ENCODE measurements around the gene LRBA.

DNA sequence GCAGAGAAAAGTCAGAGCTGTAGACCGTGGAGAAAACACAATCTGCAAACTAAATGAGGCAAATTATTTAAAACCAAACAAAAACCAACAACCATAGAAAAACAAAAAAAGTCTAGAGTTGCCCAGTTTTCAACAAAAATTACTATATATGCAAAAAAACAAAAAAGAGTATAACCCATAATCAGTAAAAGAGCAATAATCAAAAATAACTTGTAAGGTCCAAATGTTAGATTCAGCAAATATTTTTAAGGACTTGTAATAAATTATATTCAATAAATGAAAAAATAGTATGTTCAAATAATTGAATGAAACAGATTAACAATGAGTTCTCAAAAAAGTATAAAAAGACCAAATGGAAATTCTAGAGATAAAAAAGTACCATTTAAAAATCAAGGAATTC is 130.5 kb downstream of the LRBA start:
- TF ChIP-seq, protein P1, sequence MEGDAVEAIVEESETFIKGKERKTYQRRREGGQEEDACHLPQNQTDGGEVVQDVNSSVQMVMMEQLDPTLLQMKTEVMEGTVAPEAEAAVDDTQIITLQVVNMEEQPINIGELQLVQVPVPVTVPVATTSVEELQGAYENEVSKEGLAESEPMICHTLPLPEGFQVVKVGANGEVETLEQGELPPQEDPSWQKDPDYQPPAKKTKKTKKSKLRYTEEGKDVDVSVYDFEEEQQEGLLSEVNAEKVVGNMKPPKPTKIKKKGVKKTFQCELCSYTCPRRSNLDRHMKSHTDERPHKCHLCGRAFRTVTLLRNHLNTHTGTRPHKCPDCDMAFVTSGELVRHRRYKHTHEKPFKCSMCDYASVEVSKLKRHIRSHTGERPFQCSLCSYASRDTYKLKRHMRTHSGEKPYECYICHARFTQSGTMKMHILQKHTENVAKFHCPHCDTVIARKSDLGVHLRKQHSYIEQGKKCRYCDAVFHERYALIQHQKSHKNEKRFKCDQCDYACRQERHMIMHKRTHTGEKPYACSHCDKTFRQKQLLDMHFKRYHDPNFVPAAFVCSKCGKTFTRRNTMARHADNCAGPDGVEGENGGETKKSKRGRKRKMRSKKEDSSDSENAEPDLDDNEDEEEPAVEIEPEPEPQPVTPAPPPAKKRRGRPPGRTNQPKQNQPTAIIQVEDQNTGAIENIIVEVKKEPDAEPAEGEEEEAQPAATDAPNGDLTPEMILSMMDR (conservative IDR thresholded peaks at IDR 0.05 in 1 of 2, IDR thresholded peaks at IDR 0.05 in 1 of 2; ENCODE audit: low read depth in 1 of 2, low read length in 2 of 2), result no peak
- no peak for TF ChIP-seq EZH2 (IDR thresholded peaks at IDR 0.05; ENCODE audit: low read length, missing control alignments)

Measured in fibroblast of lung (primary cell).